Neural progenitor cell (in vitro differentiated cells): ENCODE measurements around the gene MDH1. TPM values are rescaled to one million over a fixed set of nuclear protein-coding genes. Genes with fewer than 3 reads are reported as not detected.
"Not testable (repeated sequence)": the region's sequence is repeated elsewhere in the genome, so short reads cannot be mapped to it uniquely, and the experiment has no call there.

Experiments used
- DNase-seq: peaks from one replicate; pipeline ENCODE4 v3.0.0-alpha.2; 2016; ENCODE audit warnings: low spot score
- H2AFZ ChIP-seq: fragments of 200-600 bp; sonication (generic); replicated peaks from 2 replicates; pipeline ENCODE4 v1.6.1; 2016; ENCODE audit warnings: antibody characterized with exemption
- H3F3A ChIP-seq: fragments of 200-600 bp; sonication (generic); 2 replicates; pipeline ENCODE4 v1.6.1; 2016; ENCODE audit warnings: antibody characterized with exemption, low read depth
- H3K27ac ChIP-seq: fragments of 200-600 bp; sonication (generic); 2 replicates; pipeline ENCODE4 v1.5.1; 2016; ENCODE audit warnings: mild to moderate bottlenecking
- H3K27me3 ChIP-seq: fragments of 200-600 bp; sonication (generic); 2 replicates; pipeline ENCODE4 v1.6.1; 2016; ENCODE audit warnings: mild to moderate bottlenecking, moderate library complexity
- H3K36me3 ChIP-seq: fragments of 200-600 bp; sonication (generic); 2 replicates; pipeline ENCODE4 v1.5.1; 2016
- H3K4me1 ChIP-seq: fragments of 200-600 bp; sonication (generic); 2 replicates; pipeline ENCODE4 v1.6.1; 2016; ENCODE audit warnings: mixed run types
- H3K4me2 ChIP-seq: fragments of 200-600 bp; sonication (generic); 2 replicates; pipeline ENCODE4 v1.6.1; 2016
- H3K4me3 ChIP-seq: fragments of 200-600 bp; sonication (generic); 2 replicates; pipeline ENCODE4 v1.5.1; 2016
- H3K79me2 ChIP-seq: fragments of 200-600 bp; sonication (generic); 2 replicates; pipeline ENCODE4 v1.6.1; 2016; ENCODE audit warnings: low read depth
- H3K9ac ChIP-seq: fragments of 200-600 bp; sonication (generic); 2 replicates; pipeline ENCODE4 v1.6.1; 2016
- H3K9me3 ChIP-seq: fragments of 200-600 bp; sonication (generic); 2 replicates; pipeline ENCODE4 v1.5.1; 2016; ENCODE audit warnings: low read depth
- H4K20me1 ChIP-seq: fragments of 200-600 bp; sonication (generic); 2 replicates; pipeline ENCODE4 v1.6.1; 2016; ENCODE audit warnings: low read depth
- H3K27ac Mint-ChIP-seq: 3 replicates; pipeline ENCODE4 v1.8.0; 2021; ENCODE audit warnings: mixed read lengths
- H3K27me3 Mint-ChIP-seq: 2 replicates; pipeline ENCODE4 v1.8.0; 2022; ENCODE audit warnings: low read depth, mild to moderate bottlenecking, inconsistent platforms, moderate library complexity, mixed read lengths; ENCODE audit not compliant: insufficient read depth
- H3K36me3 Mint-ChIP-seq: 3 replicates; pipeline ENCODE4 v1.8.0; 2021; ENCODE audit warnings: mixed read lengths
- H3K4me1 Mint-ChIP-seq: 3 replicates; pipeline ENCODE4 v1.8.0; 2021; ENCODE audit warnings: mixed read lengths
- H3K4me3 Mint-ChIP-seq: 3 replicates; pipeline ENCODE4 v1.8.0; 2021; ENCODE audit warnings: mild to moderate bottlenecking, moderate library complexity, mixed read lengths
- H3K9me3 Mint-ChIP-seq: 3 replicates; pipeline ENCODE4 v1.8.0; 2020; ENCODE audit warnings: mixed read lengths
- CTCF ChIP-seq: fragments of 200-600 bp; sonication (generic); IDR thresholded peaks from 2 replicates; pipeline ENCODE4 v1.5.1; 2017; ENCODE audit warnings: antibody characterized with exemption, mild to moderate bottlenecking
- EZH2 ChIP-seq: fragments of 200-600 bp; sonication (generic); IDR thresholded peaks from 2 replicates; pipeline ENCODE4 v1.6.1; 2017; ENCODE audit warnings: antibody characterized with exemption, mild to moderate bottlenecking, moderate library complexity
- EZH2phosphoT487 ChIP-seq: fragments of 200-600 bp; sonication (generic); IDR thresholded peaks from 2 replicates; pipeline ENCODE4 v1.6.1; 2017; ENCODE audit warnings: antibody characterized with exemption
- total RNA-seq: library from RNA; depleted of rRNA; stranded (reverse); fragments of >200 nt; gene quantifications from 2 replicates; pipeline ENCODE4 v1.2.3, GENCODE V29; 2015; ENCODE audit warnings: low replicate concordance

The MDH1 gene
- total RNA-seq, 1 donor from 2014 or later, result 323 TPM

DNA sequence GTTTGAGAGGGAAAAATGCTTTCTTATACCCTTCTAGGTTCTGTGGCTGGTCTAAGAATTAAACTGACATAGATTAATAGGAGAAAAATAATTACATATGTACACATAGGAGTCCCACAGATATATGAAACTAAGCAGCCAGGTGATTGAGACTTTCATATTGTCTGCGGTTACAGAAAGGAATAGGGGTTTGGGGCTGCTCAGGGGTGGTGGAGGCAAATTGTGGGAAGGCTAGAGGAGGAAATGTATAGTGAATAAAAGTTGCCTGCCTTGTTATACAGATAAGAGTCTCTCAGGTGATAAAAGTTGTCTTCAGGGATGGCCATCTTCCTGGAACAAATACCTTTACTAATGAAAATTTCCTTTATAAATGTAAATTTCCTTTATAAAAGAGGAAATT, 28.6 kb downstream of the MDH1 start:
- TF ChIP-seq EZH2 (no peak), EZH2phosphoT487 (no peak), CTCF (no peak)
- H3K79me2 ChIP-seq, result no peaks in the 10 kb centered on the region
- H3F3A ChIP-seq, result peaks cover 53% of the 10 kb centered on the region
- H3K4me3 ChIP-seq, result no peak overlapping the region
- no peak overlapping the region for H3K9ac ChIP-seq
- no peaks in the 10 kb centered on the region for H3K36me3 ChIP-seq
- no peaks in the 10 kb centered on the region for H4K20me1 ChIP-seq
- H3K27ac ChIP-seq, result peak overlapping the region; percentile 19
- Mint-ChIP-seq H3K4me3 (no peak overlapping the region), H3K4me1 (peaks cover 21% of the 10 kb centered on the region), H3K9me3 (peaks cover 3% of the 10 kb centered on the region), H3K27me3 (no peaks in the 10 kb centered on the region), H3K27ac (no peak overlapping the region), H3K36me3 (no peaks in the 10 kb centered on the region)
- peak overlapping the region; percentile 15 for H2AFZ ChIP-seq
- peak overlapping the region; percentile 24 for H3K4me2 ChIP-seq
- H3K27me3 ChIP-seq, result no peaks in the 10 kb centered on the region
- H3K4me1 ChIP-seq, result peaks cover 54% of the 10 kb centered on the region
- no peak for DNase-seq
- H3K9me3 ChIP-seq, result no peaks in the 10 kb centered on the region

DNA sequence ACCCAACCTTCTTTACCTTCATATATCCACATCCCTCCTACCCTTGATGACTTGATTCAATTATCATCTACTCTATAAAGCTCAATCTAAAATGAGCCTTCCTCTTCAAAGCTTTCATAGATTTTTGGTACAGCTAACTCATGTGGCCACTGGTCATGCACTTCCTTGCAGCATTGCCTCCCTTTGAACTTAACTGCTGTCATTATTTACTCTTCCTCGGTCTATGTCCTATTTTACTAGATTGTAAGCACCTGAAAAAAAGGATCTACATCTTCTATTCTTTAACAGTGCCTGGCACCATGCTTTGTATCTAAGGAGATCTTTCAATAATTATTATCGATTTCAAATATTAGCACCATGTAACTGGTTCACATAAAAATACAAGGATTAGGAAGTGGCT, 30.6 kb downstream of the MDH1 start:
- Histone ChIP-seq H2AFZ (no peak overlapping the region), H4K20me1 (no peaks in the 10 kb centered on the region), H3K9me3 (no peaks in the 10 kb centered on the region), H3K4me3 (no peak overlapping the region), H3K9ac (no peak overlapping the region), H3K79me2 (no peaks in the 10 kb centered on the region), H3K4me2 (no peak overlapping the region), H3K27ac (no peak overlapping the region), H3K27me3 (no peaks in the 10 kb centered on the region), H3K36me3 (no peaks in the 10 kb centered on the region), H3K4me1 (peaks cover 37% of the 10 kb centered on the region), H3F3A (peaks cover 34% of the 10 kb centered on the region)
- H3K4me3 Mint-ChIP-seq, result no peak overlapping the region
- DNase-seq, result no peak
- H3K36me3 Mint-ChIP-seq, result no peaks in the 10 kb centered on the region
- H3K27me3 Mint-ChIP-seq, result no peaks in the 10 kb centered on the region
- H3K4me1 Mint-ChIP-seq, result peaks cover 11% of the 10 kb centered on the region
- peaks cover 3% of the 10 kb centered on the region for H3K9me3 Mint-ChIP-seq
- no peak for TF ChIP-seq EZH2
- TF ChIP-seq EZH2phosphoT487, result no peak
- no peak for TF ChIP-seq CTCF
- no peak overlapping the region for H3K27ac Mint-ChIP-seq

GRCh38 chr2:63622751-63623150, 34.0 kb downstream of the MDH1 start:
- H3K9me3 ChIP-seq, result no peaks in the 10 kb centered on the region
- H4K20me1 ChIP-seq, result no peaks in the 10 kb centered on the region
- H2AFZ ChIP-seq, result no peak overlapping the region
- no peaks in the 10 kb centered on the region for H3K27me3 Mint-ChIP-seq
- no peak overlapping the region for H3K27ac Mint-ChIP-seq
- H3K36me3 ChIP-seq, result no peaks in the 10 kb centered on the region
- peaks cover 6% of the 10 kb centered on the region for H3F3A ChIP-seq
- no peaks in the 10 kb centered on the region for H3K36me3 Mint-ChIP-seq
- H3K4me1 Mint-ChIP-seq, result peaks cover 2% of the 10 kb centered on the region
- no peak overlapping the region for H3K27ac ChIP-seq
- peaks cover 3% of the 10 kb centered on the region for H3K9me3 Mint-ChIP-seq
- no peaks in the 10 kb centered on the region for H3K27me3 ChIP-seq
- no peak for TF ChIP-seq EZH2phosphoT487
- no peak for TF ChIP-seq CTCF
- no peak for TF ChIP-seq EZH2
- no peak for DNase-seq
- no peak overlapping the region for H3K4me3 Mint-ChIP-seq
- peaks cover 4% of the 10 kb centered on the region for H3K4me1 ChIP-seq
- no peak overlapping the region for H3K4me2 ChIP-seq
- no peak overlapping the region for H3K4me3 ChIP-seq
- no peaks in the 10 kb centered on the region for H3K79me2 ChIP-seq
- no peak overlapping the region for H3K9ac ChIP-seq

DNA sequence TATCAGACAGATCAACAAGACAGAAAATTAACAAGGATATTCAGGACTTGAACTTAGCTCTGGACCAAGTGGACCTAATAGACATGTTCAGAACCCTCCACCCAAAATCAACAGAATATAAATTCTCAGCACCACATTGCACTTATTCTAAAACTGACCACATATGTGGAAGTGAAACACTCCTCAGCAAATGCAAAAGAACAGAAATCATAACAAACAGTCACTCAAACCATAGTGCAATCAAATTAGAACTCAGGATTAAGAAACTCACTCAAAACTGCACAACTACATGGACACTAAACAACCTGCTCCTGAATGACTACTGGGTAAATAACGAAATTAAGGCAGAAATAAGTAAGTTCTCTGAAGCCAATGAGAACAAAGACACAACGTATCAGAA, 35.0 kb downstream of the MDH1 start:
- DNase-seq, H3K27ac ChIP-seq, H3K27ac Mint-ChIP-seq, H3K9me3 ChIP-seq, H3K4me1 ChIP-seq, H3K36me3 Mint-ChIP-seq, H3K79me2 ChIP-seq, H4K20me1 ChIP-seq, H3K4me3 ChIP-seq, H3F3A ChIP-seq, H3K4me3 Mint-ChIP-seq, H3K4me2 ChIP-seq, H3K36me3 ChIP-seq, H3K4me1 Mint-ChIP-seq, H2AFZ ChIP-seq, H3K9me3 Mint-ChIP-seq, H3K9ac ChIP-seq, H3K27me3 ChIP-seq, H3K27me3 Mint-ChIP-seq: not testable (repeated sequence)
